Neural progenitor cell (in vitro differentiated cells): ENCODE results near the gene SATB2. TPM values are rescaled to one million over a fixed set of nuclear protein-coding genes. Genes with fewer than 3 reads are reported as not detected.

Experiments used
- DNase-seq: peaks from one replicate; pipeline ENCODE4 v3.0.0-alpha.2; 2016; ENCODE audit warnings: low spot score
- H2AFZ ChIP-seq: fragments of 200-600 bp; sonication (generic); replicated peaks from 2 replicates; pipeline ENCODE4 v1.6.1; 2016; ENCODE audit warnings: antibody characterized with exemption
- H3F3A ChIP-seq: fragments of 200-600 bp; sonication (generic); 2 replicates; pipeline ENCODE4 v1.6.1; 2016; ENCODE audit warnings: antibody characterized with exemption, low read depth
- H3K27ac ChIP-seq: fragments of 200-600 bp; sonication (generic); 2 replicates; pipeline ENCODE4 v1.5.1; 2016; ENCODE audit warnings: mild to moderate bottlenecking
- H3K27me3 ChIP-seq: fragments of 200-600 bp; sonication (generic); 2 replicates; pipeline ENCODE4 v1.6.1; 2016; ENCODE audit warnings: mild to moderate bottlenecking, moderate library complexity
- H3K36me3 ChIP-seq: fragments of 200-600 bp; sonication (generic); 2 replicates; pipeline ENCODE4 v1.5.1; 2016
- H3K4me1 ChIP-seq: fragments of 200-600 bp; sonication (generic); 2 replicates; pipeline ENCODE4 v1.6.1; 2016; ENCODE audit warnings: mixed run types
- H3K4me2 ChIP-seq: fragments of 200-600 bp; sonication (generic); 2 replicates; pipeline ENCODE4 v1.6.1; 2016
- H3K4me3 ChIP-seq: fragments of 200-600 bp; sonication (generic); 2 replicates; pipeline ENCODE4 v1.5.1; 2016
- H3K79me2 ChIP-seq: fragments of 200-600 bp; sonication (generic); 2 replicates; pipeline ENCODE4 v1.6.1; 2016; ENCODE audit warnings: low read depth
- H3K9ac ChIP-seq: fragments of 200-600 bp; sonication (generic); 2 replicates; pipeline ENCODE4 v1.6.1; 2016
- H3K9me3 ChIP-seq: fragments of 200-600 bp; sonication (generic); 2 replicates; pipeline ENCODE4 v1.5.1; 2016; ENCODE audit warnings: low read depth
- H4K20me1 ChIP-seq: fragments of 200-600 bp; sonication (generic); 2 replicates; pipeline ENCODE4 v1.6.1; 2016; ENCODE audit warnings: low read depth
- H3K27ac Mint-ChIP-seq: 3 replicates; pipeline ENCODE4 v1.8.0; 2021; ENCODE audit warnings: mixed read lengths
- H3K27me3 Mint-ChIP-seq: 2 replicates; pipeline ENCODE4 v1.8.0; 2022; ENCODE audit warnings: low read depth, mild to moderate bottlenecking, inconsistent platforms, moderate library complexity, mixed read lengths; ENCODE audit not compliant: insufficient read depth
- H3K36me3 Mint-ChIP-seq: 3 replicates; pipeline ENCODE4 v1.8.0; 2021; ENCODE audit warnings: mixed read lengths
- H3K4me1 Mint-ChIP-seq: 3 replicates; pipeline ENCODE4 v1.8.0; 2021; ENCODE audit warnings: mixed read lengths
- H3K4me3 Mint-ChIP-seq: 3 replicates; pipeline ENCODE4 v1.8.0; 2021; ENCODE audit warnings: mild to moderate bottlenecking, moderate library complexity, mixed read lengths
- H3K9me3 Mint-ChIP-seq: 3 replicates; pipeline ENCODE4 v1.8.0; 2020; ENCODE audit warnings: mixed read lengths
- EZH2 ChIP-seq: fragments of 200-600 bp; sonication (generic); IDR thresholded peaks from 2 replicates; pipeline ENCODE4 v1.6.1; 2017; ENCODE audit warnings: antibody characterized with exemption, mild to moderate bottlenecking, moderate library complexity
- EZH2phosphoT487 ChIP-seq: fragments of 200-600 bp; sonication (generic); IDR thresholded peaks from 2 replicates; pipeline ENCODE4 v1.6.1; 2017; ENCODE audit warnings: antibody characterized with exemption
- total RNA-seq: library from RNA; depleted of rRNA; stranded (reverse); fragments of >200 nt; gene quantifications from 2 replicates; pipeline ENCODE4 v1.2.3, GENCODE V29; 2015; ENCODE audit warnings: low replicate concordance
- TF ChIP-seq, protein P1 (sequence below): fragments of 200-600 bp; sonication (generic); IDR thresholded peaks from 2 replicates; pipeline ENCODE4 v1.5.1; 2017; ENCODE audit warnings: antibody characterized with exemption, mild to moderate bottlenecking

Gene SATB2
- total RNA-seq, 1 donor from 2014 or later, result 3.7 TPM

GRCh38 chr2:199488772-199489400, 31.1 kb upstream of the SATB2 start:
- Histone ChIP-seq H3K4me3 (no peak overlapping the region), H3F3A (no peaks in the 10 kb centered on the region), H3K27me3 (no peaks in the 10 kb centered on the region), H3K36me3 (no peaks in the 10 kb centered on the region), H3K9me3 (no peaks in the 10 kb centered on the region), H4K20me1 (no peaks in the 10 kb centered on the region), H3K4me2 (no peak overlapping the region), H3K9ac (no peak overlapping the region), H3K79me2 (no peaks in the 10 kb centered on the region), H2AFZ (peak overlapping the region; percentile 55), H3K4me1 (no peaks in the 10 kb centered on the region), H3K27ac (no peak overlapping the region)
- H3K4me1 Mint-ChIP-seq, result no peaks in the 10 kb centered on the region
- peak; percentile 75 for DNase-seq
- H3K9me3 Mint-ChIP-seq, result no peaks in the 10 kb centered on the region
- TF ChIP-seq EZH2 (no peak), EZH2phosphoT487 (no peak)
- TF ChIP-seq, protein P1, sequence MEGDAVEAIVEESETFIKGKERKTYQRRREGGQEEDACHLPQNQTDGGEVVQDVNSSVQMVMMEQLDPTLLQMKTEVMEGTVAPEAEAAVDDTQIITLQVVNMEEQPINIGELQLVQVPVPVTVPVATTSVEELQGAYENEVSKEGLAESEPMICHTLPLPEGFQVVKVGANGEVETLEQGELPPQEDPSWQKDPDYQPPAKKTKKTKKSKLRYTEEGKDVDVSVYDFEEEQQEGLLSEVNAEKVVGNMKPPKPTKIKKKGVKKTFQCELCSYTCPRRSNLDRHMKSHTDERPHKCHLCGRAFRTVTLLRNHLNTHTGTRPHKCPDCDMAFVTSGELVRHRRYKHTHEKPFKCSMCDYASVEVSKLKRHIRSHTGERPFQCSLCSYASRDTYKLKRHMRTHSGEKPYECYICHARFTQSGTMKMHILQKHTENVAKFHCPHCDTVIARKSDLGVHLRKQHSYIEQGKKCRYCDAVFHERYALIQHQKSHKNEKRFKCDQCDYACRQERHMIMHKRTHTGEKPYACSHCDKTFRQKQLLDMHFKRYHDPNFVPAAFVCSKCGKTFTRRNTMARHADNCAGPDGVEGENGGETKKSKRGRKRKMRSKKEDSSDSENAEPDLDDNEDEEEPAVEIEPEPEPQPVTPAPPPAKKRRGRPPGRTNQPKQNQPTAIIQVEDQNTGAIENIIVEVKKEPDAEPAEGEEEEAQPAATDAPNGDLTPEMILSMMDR, result peak; percentile 87
- no peaks in the 10 kb centered on the region for H3K36me3 Mint-ChIP-seq
- no peak overlapping the region for H3K4me3 Mint-ChIP-seq
- H3K27me3 Mint-ChIP-seq, result peaks cover 2% of the 10 kb centered on the region
- no peak overlapping the region for H3K27ac Mint-ChIP-seq

DNA sequence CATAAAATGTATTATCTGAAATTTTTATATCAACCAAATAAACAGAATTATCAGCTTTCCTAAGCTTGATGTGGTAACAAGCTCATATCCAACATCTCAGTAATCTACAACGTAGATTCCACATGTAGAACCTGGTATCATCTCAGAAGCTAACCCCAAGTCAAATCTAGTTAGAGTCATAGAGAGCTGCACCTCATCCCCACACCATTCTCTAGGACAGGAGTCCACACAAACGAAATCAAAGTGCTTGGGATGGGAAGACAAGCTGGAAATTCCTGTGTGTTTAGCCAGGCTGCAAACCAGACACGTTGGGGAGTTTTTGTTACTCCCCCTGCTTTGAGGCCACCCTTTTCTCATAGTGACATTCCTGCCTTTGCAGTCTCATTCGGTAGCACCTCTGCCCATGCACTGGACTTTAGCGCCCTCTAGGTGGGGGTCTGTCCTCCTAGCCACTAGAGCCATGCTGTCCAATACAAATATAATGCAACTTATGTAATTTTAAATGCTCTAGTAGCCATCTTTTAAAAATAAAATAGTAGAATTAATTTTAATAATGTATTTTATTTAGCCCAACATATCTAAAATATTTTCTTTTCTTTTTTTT, 28.1 kb upstream of the SATB2 start:
- H3K27ac Mint-ChIP-seq, result no peak overlapping the region
- H3K27me3 ChIP-seq, result no peaks in the 10 kb centered on the region
- no peaks in the 10 kb centered on the region for H3K36me3 ChIP-seq
- TF ChIP-seq EZH2phosphoT487, result no peak
- TF ChIP-seq, protein P1, result peak; percentile 74
- H3K4me2 ChIP-seq, result no peak overlapping the region
- H4K20me1 ChIP-seq, result no peaks in the 10 kb centered on the region
- H3K27ac ChIP-seq, result no peak overlapping the region
- H3K9me3 ChIP-seq, result no peaks in the 10 kb centered on the region
- no peaks in the 10 kb centered on the region for H3K79me2 ChIP-seq
- no peaks in the 10 kb centered on the region for H3K36me3 Mint-ChIP-seq
- H3K4me1 Mint-ChIP-seq, result no peaks in the 10 kb centered on the region
- no peaks in the 10 kb centered on the region for H3K27me3 Mint-ChIP-seq
- no peaks in the 10 kb centered on the region for H3K9me3 Mint-ChIP-seq
- no peak overlapping the region for H3K4me3 Mint-ChIP-seq
- H3K4me1 ChIP-seq, result no peaks in the 10 kb centered on the region
- DNase-seq, result peak; percentile 83
- peak overlapping the region; percentile 20 for H2AFZ ChIP-seq
- no peaks in the 10 kb centered on the region for H3F3A ChIP-seq
- H3K9ac ChIP-seq, result no peak overlapping the region
- H3K4me3 ChIP-seq, result no peak overlapping the region

DNA sequence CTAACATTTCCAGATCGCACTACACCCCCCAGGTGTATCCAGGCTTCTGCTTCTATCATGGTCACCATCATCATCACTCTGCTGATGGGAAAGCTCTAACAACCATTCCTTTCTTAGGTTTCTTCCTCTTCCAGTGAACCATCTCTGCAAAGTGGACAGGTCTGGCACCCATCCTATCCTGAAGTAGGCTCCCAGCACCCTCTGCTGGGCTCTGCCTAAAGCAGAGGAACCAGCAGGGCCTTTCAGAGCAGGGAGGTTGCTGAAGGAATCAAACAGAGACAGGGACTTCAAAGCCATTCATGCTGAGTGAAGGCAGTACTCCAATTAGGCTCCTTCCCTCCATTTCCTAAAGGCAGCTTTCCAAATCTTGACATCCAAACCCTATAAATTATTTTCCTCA, 27.2 kb upstream of the SATB2 start:
- no peaks in the 10 kb centered on the region for H3K9me3 Mint-ChIP-seq
- H3K27me3 Mint-ChIP-seq, result no peaks in the 10 kb centered on the region
- H3K79me2 ChIP-seq, result no peaks in the 10 kb centered on the region
- H3K27me3 ChIP-seq, result no peaks in the 10 kb centered on the region
- H3K4me3 ChIP-seq, result no peak overlapping the region
- TF ChIP-seq, protein P1, result peak; percentile 29
- TF ChIP-seq EZH2, result no peak
- TF ChIP-seq EZH2phosphoT487, result no peak
- H3K4me1 ChIP-seq, result no peaks in the 10 kb centered on the region
- H3K36me3 ChIP-seq, result no peaks in the 10 kb centered on the region
- no peak overlapping the region for H3K27ac Mint-ChIP-seq
- no peak overlapping the region for H3K9ac ChIP-seq
- no peaks in the 10 kb centered on the region for H3K4me1 Mint-ChIP-seq
- no peaks in the 10 kb centered on the region for H3K36me3 Mint-ChIP-seq
- no peaks in the 10 kb centered on the region for H3K9me3 ChIP-seq
- no peak overlapping the region for H3K4me2 ChIP-seq
- no peaks in the 10 kb centered on the region for H4K20me1 ChIP-seq
- no peaks in the 10 kb centered on the region for H3F3A ChIP-seq
- no peak for DNase-seq
- H3K27ac ChIP-seq, result no peak overlapping the region
- H3K4me3 Mint-ChIP-seq, result no peak overlapping the region
- no peak overlapping the region for H2AFZ ChIP-seq
